GM13977 (cell line): ENCODE results near the gene EFCAB7.

Experiments
- DNase-seq: peaks from one replicate; pipeline ENCODE4 v3.0.0; 2012; ENCODE audit warnings: low spot score
- in situ Hi-C: fragments of 300-500 bp; cut with MboI; formaldehyde crosslinking; loops from one replicate; pipeline ENCODE4 v1.12.0; 2022; ENCODE audit warnings: low sequenced_read_pairs, low pct_unique_long_range_greater_than_20kb, mixed read lengths, inconsistent platforms; ENCODE audit not compliant: unreplicated experiment
- TF ChIP-seq, protein P1 (sequence below): IDR thresholded peaks from 2 replicates; pipeline ENCODE4 v1.5.1; 2012; ENCODE audit warnings: mild to moderate bottlenecking, control low read depth; ENCODE audit not compliant: insufficient read depth; ENCODE audit errors: extremely low read depth, missing control alignments

The EFCAB7 gene

DNA sequence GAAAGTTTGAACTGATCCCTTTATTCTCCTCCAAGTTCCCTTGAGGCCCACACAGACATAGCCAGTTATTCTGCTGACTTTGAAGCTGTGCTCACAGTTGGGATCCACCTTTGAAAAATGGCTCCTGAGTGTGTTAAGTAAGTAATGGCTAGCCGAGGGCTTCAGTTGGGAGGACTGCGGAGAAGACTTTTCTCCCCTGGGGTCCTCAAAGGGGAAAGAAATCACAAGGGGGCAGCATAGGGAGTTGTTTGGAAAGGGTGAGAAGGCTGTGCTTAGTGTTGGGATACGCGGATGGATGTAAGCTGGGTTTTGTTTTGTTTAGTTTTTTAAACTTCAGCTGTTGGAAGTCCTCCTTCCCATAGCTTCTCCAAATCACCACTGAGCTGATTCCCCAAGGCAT, 78.1 kb downstream of the EFCAB7 start:
- in situ Hi-C loops: loop anchor here (25.0 kb wide), 3 partner anchors 311 to 636 kb away; no protein-coding TSS in a partner anchor
- TF ChIP-seq, protein P1, sequence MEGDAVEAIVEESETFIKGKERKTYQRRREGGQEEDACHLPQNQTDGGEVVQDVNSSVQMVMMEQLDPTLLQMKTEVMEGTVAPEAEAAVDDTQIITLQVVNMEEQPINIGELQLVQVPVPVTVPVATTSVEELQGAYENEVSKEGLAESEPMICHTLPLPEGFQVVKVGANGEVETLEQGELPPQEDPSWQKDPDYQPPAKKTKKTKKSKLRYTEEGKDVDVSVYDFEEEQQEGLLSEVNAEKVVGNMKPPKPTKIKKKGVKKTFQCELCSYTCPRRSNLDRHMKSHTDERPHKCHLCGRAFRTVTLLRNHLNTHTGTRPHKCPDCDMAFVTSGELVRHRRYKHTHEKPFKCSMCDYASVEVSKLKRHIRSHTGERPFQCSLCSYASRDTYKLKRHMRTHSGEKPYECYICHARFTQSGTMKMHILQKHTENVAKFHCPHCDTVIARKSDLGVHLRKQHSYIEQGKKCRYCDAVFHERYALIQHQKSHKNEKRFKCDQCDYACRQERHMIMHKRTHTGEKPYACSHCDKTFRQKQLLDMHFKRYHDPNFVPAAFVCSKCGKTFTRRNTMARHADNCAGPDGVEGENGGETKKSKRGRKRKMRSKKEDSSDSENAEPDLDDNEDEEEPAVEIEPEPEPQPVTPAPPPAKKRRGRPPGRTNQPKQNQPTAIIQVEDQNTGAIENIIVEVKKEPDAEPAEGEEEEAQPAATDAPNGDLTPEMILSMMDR: no peak
- no peak for DNase-seq

DNA sequence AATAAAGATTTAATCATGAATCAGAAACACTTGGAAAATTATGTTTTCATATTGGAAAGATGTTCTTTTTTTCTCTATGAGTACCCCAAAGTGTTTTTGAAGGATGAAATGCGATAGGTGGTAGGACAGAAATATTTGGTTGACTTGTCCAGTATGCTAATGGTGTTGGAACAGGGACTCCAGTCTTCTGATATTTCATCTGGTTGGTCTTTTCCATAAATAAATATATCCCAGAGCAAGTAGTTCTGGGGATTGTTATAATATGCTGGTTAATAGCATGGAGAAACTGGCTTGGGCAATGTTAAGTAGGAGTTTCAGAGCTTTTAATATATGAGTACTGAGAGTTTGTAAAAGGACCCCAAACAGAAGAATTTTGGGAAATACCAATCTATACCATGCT, 78.6 kb downstream of the EFCAB7 start:
- TF ChIP-seq, protein P1: no peak
- DNase-seq: no peak
- in situ Hi-C loops: loop anchor here (25.0 kb wide), 3 partner anchors 310 to 635 kb away; no protein-coding TSS in a partner anchor

DNA sequence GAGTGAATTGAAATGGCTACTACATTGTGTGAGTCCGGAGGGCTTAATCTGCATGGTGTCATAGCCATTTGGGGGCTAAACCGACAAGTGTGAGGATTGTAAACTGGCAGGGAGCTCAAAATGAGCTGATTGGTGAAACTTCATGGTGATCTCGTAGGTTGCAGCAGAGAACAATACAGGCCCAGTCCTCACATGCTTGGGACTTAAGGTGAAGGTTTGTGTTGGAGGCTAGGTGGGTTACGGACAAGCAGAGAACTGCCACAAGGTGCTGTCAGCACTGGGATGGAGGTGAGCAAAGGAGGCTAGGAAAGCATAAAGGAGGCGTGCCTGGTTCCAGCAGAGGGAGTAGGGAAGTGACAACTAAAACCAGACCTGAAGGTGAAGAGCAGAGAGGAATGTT, 79.3 kb downstream of the EFCAB7 start:
- in situ Hi-C loops: loop anchor here (25.0 kb wide), 3 partner anchors 310 to 635 kb away; no protein-coding TSS in a partner anchor
- DNase-seq: no peak
- TF ChIP-seq, protein P1: no peak

DNA sequence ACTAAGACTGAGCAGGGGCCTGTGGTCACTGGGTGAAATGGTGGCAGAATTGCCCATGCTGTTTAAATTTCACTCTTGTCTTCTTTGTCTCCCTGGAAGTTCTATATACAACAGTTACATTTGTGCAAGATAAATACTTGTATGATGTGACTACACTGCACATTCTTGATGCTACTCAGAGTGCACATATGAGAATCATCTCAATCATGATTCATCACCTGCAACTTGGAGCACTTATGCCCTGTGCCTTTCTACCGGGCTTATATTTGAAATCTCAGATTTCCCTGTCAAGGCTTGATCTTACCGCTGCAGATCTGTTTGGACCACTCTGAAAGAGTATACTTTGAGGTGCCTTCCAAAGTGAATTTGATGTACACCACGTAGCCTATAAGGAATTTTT, 80.5 kb downstream of the EFCAB7 start:
- DNase-seq: no peak
- in situ Hi-C loops: loop anchor here (25.0 kb wide), 3 partner anchors 308 to 633 kb away; no protein-coding TSS in a partner anchor
- TF ChIP-seq, protein P1: no peak

DNA sequence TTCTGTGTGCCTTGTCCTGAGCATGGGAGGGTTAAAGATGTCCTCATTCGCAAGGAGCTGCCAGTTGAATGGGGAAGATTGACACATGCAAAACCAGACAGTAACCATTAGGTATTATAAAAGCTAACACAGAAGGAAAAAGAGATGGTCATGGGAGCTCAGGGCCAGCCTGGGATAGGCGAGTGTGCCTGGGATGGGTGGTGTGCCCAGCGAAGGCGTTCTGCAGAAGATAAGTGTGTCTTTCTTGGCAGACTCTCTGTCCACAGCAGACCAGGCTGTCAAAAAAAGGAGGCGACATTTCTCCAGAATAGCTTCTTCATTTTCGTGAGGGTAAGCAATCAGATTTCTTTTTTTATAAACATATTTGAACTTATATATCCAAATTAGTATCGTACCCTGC, 84.0 kb downstream of the EFCAB7 start:
- DNase-seq: no peak
- in situ Hi-C loops: loop anchor here (25.0 kb wide), 3 partner anchors 305 to 630 kb away; no protein-coding TSS in a partner anchor
- TF ChIP-seq, protein P1: no peak

DNA sequence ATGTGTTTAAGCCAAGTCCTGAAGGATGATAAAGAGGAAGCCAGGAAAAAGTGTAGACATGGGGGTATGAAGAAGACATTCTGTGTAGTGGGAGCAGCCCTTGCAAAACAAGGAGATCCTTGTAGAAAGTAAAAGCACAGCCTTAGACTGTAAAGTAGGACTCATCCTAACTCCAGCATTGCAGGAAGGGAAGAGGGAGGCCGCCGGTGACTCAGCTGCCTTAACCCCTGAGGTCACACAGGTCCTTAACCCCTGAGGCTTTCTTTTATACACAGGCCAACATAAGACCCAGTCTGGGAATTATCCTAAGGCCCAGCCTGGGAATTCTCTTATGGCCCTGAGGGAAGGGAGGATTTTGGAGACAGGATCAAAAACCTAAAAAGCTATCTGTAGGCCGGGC, 87.9 kb downstream of the EFCAB7 start:
- DNase-seq: no peak
- TF ChIP-seq, protein P1: no peak
- in situ Hi-C loops: loop anchor here (25.0 kb wide), 3 partner anchors 301 to 626 kb away; no protein-coding TSS in a partner anchor
